ENCODE measurements around the gene GSAP.

DNA sequence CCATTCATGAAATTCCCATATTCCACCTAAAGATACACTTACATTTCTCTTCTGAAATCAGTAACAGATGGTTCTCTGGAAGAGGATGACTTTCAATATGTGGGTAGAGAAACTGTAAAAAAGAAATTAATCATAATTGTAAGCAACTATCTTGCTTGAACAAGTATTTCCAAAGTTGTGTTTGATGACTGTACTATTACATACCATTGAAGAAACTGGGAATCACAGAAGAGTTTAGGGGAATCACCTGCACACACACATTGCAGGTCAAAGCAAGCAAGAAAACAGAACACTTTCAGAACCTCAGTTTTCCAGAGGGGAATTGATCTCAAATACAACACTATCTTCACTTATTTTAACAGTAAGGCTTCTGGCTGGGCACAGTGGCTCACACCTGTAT lies 33.6 kb downstream of the GSAP start:
- TF ChIP-seq MXI1 (IDR thresholded peaks at IDR 0.05; ENCODE audit: borderline replicate concordance, low read depth, low read length) (no peak), POLR2A (IDR thresholded peaks at IDR 0.05; ENCODE audit: low read depth, low read length) (no peak), CTCF (conservative IDR thresholded peaks at IDR 0.05; ENCODE audit: low read depth, low read length) (no peak), RCOR1 (IDR thresholded peaks at IDR 0.05; ENCODE audit: insufficient replicate concordance, low read length) (no peak), MAFK (IDR thresholded peaks at IDR 0.05; ENCODE audit: low read depth, low read length) (no peak), CEBPB (IDR thresholded peaks at IDR 0.05; ENCODE audit: low read depth, low read length) (no peak), MAZ (IDR thresholded peaks at IDR 0.05; ENCODE audit: borderline replicate concordance, low read depth, low read length) (no peak), BHLHE40 (IDR thresholded peaks at IDR 0.05; ENCODE audit: low read depth, low read length) (no peak), RFX5 (IDR thresholded peaks at IDR 0.05; ENCODE audit: low read depth, low read length) (no peak), RAD21 (IDR thresholded peaks at IDR 0.05; ENCODE audit: low read length) (no peak), NFE2L2 (IDR thresholded peaks at IDR 0.05; ENCODE audit: low read depth, low read length) (no peak)
- TF ChIP-seq, protein P1, sequence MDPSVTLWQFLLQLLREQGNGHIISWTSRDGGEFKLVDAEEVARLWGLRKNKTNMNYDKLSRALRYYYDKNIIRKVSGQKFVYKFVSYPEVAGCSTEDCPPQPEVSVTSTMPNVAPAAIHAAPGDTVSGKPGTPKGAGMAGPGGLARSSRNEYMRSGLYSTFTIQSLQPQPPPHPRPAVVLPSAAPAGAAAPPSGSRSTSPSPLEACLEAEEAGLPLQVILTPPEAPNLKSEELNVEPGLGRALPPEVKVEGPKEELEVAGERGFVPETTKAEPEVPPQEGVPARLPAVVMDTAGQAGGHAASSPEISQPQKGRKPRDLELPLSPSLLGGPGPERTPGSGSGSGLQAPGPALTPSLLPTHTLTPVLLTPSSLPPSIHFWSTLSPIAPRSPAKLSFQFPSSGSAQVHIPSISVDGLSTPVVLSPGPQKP (IDR thresholded peaks at IDR 0.05; ENCODE audit: borderline replicate concordance, low read depth, low read length), result no peak

Measured in IMR-90 (cell line).